ENCODE data around the gene TBX21.

Gene TBX21

DNA sequence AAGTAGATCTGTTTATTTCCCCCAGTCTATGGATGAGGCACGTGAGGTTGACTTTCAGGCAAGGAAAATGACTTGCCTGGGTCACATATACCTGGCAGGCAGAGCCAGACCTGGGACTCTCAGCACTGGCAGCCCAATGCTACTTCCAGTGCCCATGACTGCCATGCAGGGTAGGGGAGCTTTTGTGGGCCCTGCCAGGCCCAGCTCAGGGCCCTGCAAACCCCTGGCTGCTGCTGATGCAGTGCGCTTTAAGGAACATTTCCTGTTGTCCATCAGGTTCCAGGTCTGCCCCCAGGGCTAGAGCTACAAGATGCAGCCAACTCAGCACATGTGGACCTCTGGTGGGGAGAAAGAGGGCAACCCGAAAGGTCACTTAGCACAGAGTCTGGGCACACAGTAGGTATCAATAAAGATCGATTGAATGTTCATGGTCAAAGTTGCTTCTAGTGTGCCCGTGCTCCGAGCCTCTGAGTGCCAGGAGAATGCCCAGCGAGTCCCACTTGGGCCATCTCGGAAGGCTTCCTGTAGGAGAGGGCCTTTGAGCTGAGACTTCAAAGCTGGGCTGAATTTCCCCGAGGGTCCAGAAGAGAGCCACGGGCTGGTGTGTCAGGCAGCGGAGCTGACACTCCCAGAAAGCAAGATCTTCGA, 513 bp upstream of the TBX21 start:
- TF ChIP-seq, protein P1, sequence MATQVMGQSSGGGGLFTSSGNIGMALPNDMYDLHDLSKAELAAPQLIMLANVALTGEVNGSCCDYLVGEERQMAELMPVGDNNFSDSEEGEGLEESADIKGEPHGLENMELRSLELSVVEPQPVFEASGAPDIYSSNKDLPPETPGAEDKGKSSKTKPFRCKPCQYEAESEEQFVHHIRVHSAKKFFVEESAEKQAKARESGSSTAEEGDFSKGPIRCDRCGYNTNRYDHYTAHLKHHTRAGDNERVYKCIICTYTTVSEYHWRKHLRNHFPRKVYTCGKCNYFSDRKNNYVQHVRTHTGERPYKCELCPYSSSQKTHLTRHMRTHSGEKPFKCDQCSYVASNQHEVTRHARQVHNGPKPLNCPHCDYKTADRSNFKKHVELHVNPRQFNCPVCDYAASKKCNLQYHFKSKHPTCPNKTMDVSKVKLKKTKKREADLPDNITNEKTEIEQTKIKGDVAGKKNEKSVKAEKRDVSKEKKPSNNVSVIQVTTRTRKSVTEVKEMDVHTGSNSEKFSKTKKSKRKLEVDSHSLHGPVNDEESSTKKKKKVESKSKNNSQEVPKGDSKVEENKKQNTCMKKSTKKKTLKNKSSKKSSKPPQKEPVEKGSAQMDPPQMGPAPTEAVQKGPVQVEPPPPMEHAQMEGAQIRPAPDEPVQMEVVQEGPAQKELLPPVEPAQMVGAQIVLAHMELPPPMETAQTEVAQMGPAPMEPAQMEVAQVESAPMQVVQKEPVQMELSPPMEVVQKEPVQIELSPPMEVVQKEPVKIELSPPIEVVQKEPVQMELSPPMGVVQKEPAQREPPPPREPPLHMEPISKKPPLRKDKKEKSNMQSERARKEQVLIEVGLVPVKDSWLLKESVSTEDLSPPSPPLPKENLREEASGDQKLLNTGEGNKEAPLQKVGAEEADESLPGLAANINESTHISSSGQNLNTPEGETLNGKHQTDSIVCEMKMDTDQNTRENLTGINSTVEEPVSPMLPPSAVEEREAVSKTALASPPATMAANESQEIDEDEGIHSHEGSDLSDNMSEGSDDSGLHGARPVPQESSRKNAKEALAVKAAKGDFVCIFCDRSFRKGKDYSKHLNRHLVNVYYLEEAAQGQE (IDR thresholded peaks at IDR 0.05; ENCODE audit: low read depth), result no peak
- TF ChIP-seq TEAD4 (IDR thresholded peaks at IDR 0.05) (no peak), FOXM1 (IDR thresholded peaks at IDR 0.05; ENCODE audit: borderline replicate concordance, low read depth) (no peak), YY1 (IDR thresholded peaks at IDR 0.05; ENCODE audit: low read depth) (no peak), TCF12 (IDR thresholded peaks at IDR 0.05; ENCODE audit: low read depth) (no peak), ZBTB7A (IDR thresholded peaks at IDR 0.05; ENCODE audit: low read depth) (no peak), CEBPB (IDR thresholded peaks at IDR 0.05) (no peak), EP300 (IDR thresholded peaks at IDR 0.05; ENCODE audit: borderline replicate concordance) (no peak), EGR1 (IDR thresholded peaks at IDR 0.05) (no peak), CREB1 (IDR thresholded peaks at IDR 0.05; ENCODE audit: low read depth) (no peak), TAF1 (IDR thresholded peaks at IDR 0.05; ENCODE audit: low read depth) (no peak), NFIC (IDR thresholded peaks at IDR 0.05) (no peak), RAD21 (IDR thresholded peaks at IDR 0.05; ENCODE audit: low read depth) (no peak)
- TF ChIP-seq, protein P2, sequence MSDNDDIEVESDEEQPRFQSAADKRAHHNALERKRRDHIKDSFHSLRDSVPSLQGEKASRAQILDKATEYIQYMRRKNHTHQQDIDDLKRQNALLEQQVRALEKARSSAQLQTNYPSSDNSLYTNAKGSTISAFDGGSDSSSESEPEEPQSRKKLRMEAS (IDR thresholded peaks at IDR 0.05), result no peak
- TF ChIP-seq, protein P3, sequence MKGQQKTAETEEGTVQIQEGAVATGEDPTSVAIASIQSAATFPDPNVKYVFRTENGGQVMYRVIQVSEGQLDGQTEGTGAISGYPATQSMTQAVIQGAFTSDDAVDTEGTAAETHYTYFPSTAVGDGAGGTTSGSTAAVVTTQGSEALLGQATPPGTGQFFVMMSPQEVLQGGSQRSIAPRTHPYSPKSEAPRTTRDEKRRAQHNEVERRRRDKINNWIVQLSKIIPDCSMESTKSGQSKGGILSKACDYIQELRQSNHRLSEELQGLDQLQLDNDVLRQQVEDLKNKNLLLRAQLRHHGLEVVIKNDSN (IDR thresholded peaks at IDR 0.05), result no peak

DNA sequence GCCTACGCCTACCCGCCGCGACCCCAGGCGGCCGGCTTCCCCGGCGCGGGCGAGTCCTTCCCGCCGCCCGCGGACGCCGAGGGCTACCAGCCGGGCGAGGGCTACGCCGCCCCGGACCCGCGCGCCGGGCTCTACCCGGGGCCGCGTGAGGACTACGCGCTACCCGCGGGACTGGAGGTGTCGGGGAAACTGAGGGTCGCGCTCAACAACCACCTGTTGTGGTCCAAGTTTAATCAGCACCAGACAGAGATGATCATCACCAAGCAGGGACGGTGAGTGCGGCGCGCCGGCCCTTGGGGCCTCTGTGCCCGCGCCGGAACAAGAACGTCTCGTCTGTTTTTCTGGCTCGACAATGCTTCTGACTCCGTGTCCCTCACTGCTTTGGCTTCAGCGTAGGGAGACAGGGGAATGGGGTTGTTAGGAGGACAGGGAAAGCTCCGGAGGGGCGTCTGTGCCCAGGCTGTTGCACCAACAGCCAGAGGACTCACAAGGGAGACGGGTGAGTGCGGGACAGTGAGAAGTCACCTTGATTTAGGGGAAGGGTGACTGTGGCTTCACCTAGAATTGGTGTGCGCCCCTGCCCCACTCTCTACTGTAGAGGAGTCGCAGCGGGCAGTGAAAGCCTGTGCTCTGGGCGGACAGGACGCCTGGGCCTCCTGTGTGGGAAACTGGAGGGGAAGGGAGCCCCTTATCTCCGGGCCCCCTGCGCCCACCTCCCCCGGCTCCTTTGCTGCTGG, 806 bp downstream of the TBX21 start:
- TF ChIP-seq ZBTB7A (IDR thresholded peaks at IDR 0.05; ENCODE audit: low read depth), result no peak
- no peak for TF ChIP-seq TCF12 (IDR thresholded peaks at IDR 0.05; ENCODE audit: low read depth)
- no peak for TF ChIP-seq RAD21 (IDR thresholded peaks at IDR 0.05; ENCODE audit: low read depth)
- no peak for TF ChIP-seq CEBPB (IDR thresholded peaks at IDR 0.05)
- TF ChIP-seq TEAD4 (IDR thresholded peaks at IDR 0.05), result no peak
- TF ChIP-seq NFIC (IDR thresholded peaks at IDR 0.05), result no peak
- TF ChIP-seq, protein P1 (IDR thresholded peaks at IDR 0.05; ENCODE audit: low read depth), result no peak
- no peak for TF ChIP-seq TAF1 (IDR thresholded peaks at IDR 0.05; ENCODE audit: low read depth)
- no peak for TF ChIP-seq EGR1 (IDR thresholded peaks at IDR 0.05)
- TF ChIP-seq CREB1 (IDR thresholded peaks at IDR 0.05; ENCODE audit: low read depth), result no peak
- no peak for TF ChIP-seq EP300 (IDR thresholded peaks at IDR 0.05; ENCODE audit: borderline replicate concordance)

DNA sequence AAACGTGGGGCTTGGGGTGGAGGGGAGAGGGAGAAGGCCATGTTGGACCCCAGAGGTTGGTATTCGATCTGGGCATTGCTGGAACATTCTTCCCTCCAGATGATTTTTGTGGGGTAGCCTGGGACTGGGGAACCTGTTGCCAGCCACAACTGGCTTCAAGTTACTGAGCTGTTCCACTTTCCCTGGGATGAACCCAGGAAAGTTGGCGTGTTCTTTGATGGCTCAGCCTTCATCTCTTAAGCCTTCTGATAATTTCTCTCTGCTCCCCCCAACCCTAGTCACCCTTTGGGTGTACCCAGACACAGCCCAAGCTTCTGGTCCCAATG, 2.1 kb downstream of the TBX21 start:
- TF ChIP-seq RAD21 (IDR thresholded peaks at IDR 0.05; ENCODE audit: low read depth), result no peak

DNA sequence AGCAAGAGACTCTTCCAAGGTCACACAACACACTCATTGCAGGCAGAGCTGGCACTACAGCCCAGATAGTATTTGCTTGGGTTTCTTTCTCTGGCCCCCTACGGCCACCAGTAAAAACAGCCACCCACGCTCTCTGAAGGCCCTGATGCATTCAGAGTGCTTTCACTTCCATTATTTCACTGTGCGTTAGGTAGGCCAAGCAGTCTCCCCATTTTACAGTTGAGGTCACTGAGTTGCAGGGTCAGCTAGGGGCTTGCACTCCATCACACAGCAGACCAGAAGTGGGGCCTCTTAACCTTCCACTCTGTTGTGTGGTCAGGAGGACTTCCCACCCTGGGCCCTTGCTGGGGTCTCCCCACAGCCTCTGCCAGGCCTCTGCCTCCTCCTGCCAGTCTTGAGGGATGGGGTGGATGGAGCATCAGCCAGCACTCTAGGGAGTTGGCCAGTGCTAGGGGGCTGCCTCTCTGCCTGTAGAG, 2.5 kb downstream of the TBX21 start:
- TF ChIP-seq EGR1 (IDR thresholded peaks at IDR 0.05), result no peak
- no peak for TF ChIP-seq TCF12 (IDR thresholded peaks at IDR 0.05; ENCODE audit: low read depth)
- no peak for TF ChIP-seq TAF1 (IDR thresholded peaks at IDR 0.05; ENCODE audit: low read depth)
- TF ChIP-seq TEAD4 (IDR thresholded peaks at IDR 0.05), result no peak
- no peak for TF ChIP-seq RAD21 (IDR thresholded peaks at IDR 0.05; ENCODE audit: low read depth)
- TF ChIP-seq YY1 (IDR thresholded peaks at IDR 0.05; ENCODE audit: low read depth), result no peak
- TF ChIP-seq, protein P1 (IDR thresholded peaks at IDR 0.05; ENCODE audit: low read depth), result no peak
- TF ChIP-seq NFIC (IDR thresholded peaks at IDR 0.05), result no peak
- no peak for TF ChIP-seq EP300 (IDR thresholded peaks at IDR 0.05; ENCODE audit: borderline replicate concordance)
- TF ChIP-seq, protein P3 (IDR thresholded peaks at IDR 0.05), result no peak
- no peak for TF ChIP-seq CREB1 (IDR thresholded peaks at IDR 0.05; ENCODE audit: low read depth)
- TF ChIP-seq ZBTB7A (IDR thresholded peaks at IDR 0.05; ENCODE audit: low read depth), result no peak
- no peak for TF ChIP-seq FOXM1 (IDR thresholded peaks at IDR 0.05; ENCODE audit: borderline replicate concordance, low read depth)
- TF ChIP-seq, protein P2 (IDR thresholded peaks at IDR 0.05), result no peak
- no peak for TF ChIP-seq CEBPB (IDR thresholded peaks at IDR 0.05)
